NCI-H2171 (cell line): ENCODE results near the gene GCNT2.
"Not testable (repeated sequence)": the region's sequence is repeated elsewhere in the genome, so short reads cannot be mapped to it uniquely, and the experiment has no call there.

Experiments
- DNase-seq: peaks from one replicate; lab custom pipeline; 2025; lab: John Stamatoyannopoulos, UW

Gene GCNT2

DNA sequence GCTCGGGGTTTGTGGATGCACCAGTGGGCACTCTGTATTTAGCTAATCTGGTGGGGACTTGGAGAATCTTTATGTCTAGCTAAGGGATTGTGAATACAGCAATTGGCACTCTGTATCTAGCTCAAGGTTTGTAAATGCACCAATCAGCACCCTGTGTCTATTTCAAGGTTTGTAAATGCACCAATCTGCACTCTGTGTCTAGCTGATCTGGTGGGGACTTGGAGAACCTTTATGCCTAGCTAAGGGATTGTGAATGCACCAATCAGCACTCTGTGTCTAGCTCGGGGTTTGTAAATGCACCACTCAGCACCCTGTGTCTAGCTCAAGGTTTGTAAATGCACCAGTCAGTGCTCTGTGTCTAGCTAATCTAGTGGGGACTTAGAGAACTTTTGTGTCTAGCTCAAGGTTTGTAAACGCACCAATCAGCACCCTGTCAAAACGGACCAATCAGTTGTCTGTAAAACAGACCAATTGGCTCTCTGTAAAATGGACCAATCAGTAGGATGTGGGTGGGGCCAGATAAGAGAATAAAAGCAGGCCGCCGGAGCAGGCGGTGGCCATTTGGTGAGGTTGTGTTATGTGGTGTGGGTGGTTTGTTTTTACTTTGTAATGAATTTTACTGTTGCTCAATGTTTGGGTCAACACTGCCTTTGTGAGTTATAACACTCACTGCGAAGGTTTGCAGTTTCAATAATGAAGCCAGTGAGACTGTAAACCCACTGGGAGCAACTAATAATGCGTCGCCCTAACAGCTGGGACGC lies 139.5 kb downstream of the GCNT2 start:
- not testable (repeated sequence) for DNase-seq

DNA sequence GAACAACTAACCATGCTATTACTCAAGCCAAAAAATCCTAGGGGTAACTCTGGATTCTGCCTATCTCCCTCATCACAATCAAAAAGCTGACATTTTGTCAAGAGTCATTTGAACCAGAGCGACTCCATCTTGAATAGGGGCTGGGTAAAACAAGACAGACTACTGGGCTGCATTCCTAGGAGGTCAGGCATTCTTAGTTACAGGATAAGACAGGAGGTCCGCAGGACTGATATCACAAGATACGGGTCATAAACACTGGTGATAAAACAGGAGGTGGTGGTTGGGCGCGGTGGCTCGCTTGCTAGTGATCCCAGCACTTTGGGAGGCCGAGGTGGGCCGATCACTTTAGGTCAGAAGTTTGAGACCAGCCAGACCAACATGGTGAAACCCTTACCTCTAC lies 141.1 kb downstream of the GCNT2 start:
- DNase-seq: no peak

DNA sequence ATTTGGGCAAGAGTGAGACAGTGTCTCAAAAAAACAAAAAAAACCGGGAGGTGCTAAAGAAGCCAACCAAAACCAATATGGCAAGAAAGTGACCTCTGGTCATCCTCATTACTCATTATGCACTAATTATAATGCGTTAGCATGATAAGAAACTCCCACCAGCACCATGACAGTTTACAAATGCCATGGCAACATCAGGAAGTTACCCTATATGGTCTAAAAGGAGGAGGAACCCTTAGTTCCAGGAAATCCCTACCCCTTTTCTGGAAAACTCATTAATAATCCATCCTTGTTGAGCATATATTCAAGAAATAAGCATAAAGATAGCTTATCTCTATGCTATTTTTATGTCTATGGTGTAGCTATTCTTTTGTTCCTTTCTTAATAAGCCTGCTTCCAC lies 141.6 kb downstream of the GCNT2 start:
- DNase-seq: no peak

DNA sequence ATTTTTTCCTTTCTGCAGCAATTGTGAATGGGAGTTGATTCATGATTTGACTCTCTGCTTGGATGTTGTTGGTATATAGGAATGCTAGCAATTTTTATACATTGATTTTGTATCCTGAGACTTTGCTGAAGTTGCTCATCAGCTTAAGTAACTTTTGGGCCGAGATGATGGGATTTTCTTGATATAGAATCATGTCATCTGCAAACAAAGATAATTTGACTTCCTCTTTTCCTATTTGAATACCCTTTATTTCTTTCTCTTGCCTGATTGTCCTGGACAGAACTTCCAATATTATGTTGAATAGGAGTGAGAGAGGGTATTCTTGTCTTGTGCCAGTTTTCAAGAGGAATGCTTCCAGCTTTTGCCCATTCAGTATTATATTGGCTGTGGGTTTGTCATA lies 144.4 kb downstream of the GCNT2 start:
- DNase-seq: not testable (repeated sequence)

DNA sequence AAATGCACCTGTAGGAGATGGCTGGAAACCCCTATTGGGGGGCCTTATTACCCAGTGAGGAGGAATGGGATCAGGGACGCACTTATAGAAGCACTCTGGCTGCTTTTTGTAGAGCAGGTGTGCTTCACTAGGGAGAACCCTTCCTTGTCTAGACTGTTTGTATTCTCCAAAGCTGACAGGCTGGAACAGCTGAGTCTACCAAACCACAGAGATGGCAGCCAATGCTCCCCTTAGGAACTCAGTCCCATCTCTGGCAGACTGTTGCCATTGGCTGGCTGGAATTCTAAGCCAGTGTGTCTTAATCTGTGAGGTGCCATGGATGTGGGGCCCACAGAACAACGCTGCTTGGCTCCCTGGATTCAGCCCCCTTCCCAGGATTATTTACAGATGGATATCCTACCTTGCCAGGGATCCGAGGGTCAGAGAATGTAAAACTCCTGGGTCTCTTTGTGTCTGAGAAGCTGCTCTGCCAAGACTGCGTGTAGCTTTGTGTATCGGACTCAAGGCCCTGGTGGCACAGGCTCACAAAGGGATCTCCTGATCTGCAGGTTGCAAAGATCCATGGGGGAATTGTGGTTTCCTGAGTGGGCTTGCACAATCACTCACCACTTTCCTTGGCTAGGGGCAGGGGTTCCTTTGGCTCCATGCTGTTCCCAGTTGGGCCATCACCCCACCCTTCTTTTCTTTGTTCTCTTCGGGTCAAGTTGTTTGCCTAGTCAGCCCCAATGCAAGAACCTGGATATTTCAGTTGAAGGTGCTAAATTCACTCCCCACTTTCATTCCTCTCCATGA lies 147.2 kb downstream of the GCNT2 start:
- no peak for DNase-seq

DNA sequence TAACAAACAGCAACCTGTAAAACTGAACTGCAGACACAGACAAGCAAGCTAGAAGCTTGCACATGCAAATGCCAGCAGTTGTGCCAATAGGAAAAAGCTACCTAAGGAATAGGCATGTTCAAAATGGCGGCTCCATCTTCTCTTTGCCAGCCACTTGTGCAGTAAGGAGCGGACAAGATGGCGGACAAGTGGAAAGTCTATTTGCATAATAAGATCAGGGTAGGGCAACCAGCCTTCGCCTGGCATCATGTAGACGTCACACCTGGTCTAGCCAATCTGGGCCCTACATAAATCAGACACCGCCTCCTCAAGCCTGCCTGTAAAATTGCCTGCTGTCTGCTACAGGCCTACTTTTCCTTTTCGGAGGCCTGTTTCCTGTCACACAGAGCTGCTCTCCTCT lies 155.3 kb downstream of the GCNT2 start:
- DNase-seq: no peak

DNA sequence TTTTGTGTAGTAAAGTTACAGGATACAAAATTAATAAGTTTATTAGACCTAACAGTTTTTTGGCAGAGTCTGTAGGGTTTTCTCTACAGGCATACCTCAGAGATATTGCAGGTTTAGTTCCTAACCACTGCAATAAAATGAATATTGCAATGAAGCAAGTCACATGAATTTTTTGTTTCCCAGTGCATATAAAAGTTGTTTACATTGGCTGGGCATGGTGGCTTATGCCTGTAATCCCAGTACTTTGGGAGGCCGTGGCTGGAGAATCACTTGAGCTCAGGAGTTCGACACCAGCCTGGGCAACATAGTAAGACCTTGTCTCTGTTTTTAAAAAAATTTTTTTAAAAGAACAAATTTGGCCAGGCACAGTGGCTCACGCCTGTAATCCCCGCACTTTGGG lies 157.3 kb downstream of the GCNT2 start:
- DNase-seq: no peak
